Panc1 (cell line): ENCODE data around the gene EXOC6B. TPM values are rescaled to one million over a fixed set of nuclear protein-coding genes. Genes with fewer than 3 reads are reported as not detected.

ENCODE experiments used
- ATAC-seq: fragments of 200-7000 bp; cut with Tn5 transposase; 2 replicates; pipeline ENCODE4 v1.9.1; 2020; ENCODE audit warnings: mild to moderate bottlenecking, moderate library complexity
- BruUV-seq: library from RNA; stranded (reverse); fragments of 400-500 nt; replicated peaks from 2 replicates; lab custom pipeline; 2021; lab: Mats Ljungman, UMichigan
- CTCF ChIA-PET: fragments of 300-600 bp; sonication (Branson Sonifier 250); formaldehyde crosslinking; loops from one replicate; lab custom pipeline; 2022; ENCODE audit warnings: antibody characterized with exemption; lab: Charles Lee
- POLR2A ChIA-PET: fragments of 300-600 bp; sonication (Branson Sonifier 250); formaldehyde crosslinking; loops from one replicate; lab custom pipeline; 2022; ENCODE audit warnings: antibody characterized with exemption; lab: Charles Lee
- DNase-seq: peaks from one replicate; pipeline ENCODE4 v3.0.0-alpha.2; 2010; ENCODE audit warnings: low read depth, low spot score
- H3K27ac ChIP-seq: 2 replicates; pipeline ENCODE4 v1.5.1; 2011; ENCODE audit warnings: mild to moderate bottlenecking, low read length, inconsistent platforms
- H3K27me3 ChIP-seq: fragments of 200-500 bp; sonication (Bioruptor generic); 2 replicates; pipeline ENCODE4 v1.6.0; 2014; ENCODE audit warnings: low read length, inconsistent platforms; ENCODE audit not compliant: control insufficient read depth, insufficient read depth
- H3K36me3 ChIP-seq: fragments of 200-500 bp; sonication (Bioruptor generic); 2 replicates; pipeline ENCODE4 v1.5.1; 2014; ENCODE audit warnings: inconsistent platforms, mild to moderate bottlenecking, low read length, moderate library complexity; ENCODE audit not compliant: control insufficient read depth, insufficient read depth
- H3K4me1 ChIP-seq: 2 replicates; pipeline ENCODE4 v1.5.1; 2011; ENCODE audit warnings: inconsistent platforms, mild to moderate bottlenecking, low read length, moderate library complexity; ENCODE audit not compliant: control insufficient read depth, insufficient read depth
- H3K4me3 ChIP-seq, 2 experiments: 2 replicates each; pipeline ENCODE4 v1.5.1; 2011 to 2012; ENCODE audit warnings: low read depth in 2 of 2, low read length in 2 of 2, mild to moderate bottlenecking in 2 of 2, inconsistent platforms in 1 of 2, moderate library complexity in 1 of 2
- H3K9me3 ChIP-seq: fragments of 200-500 bp; sonication (Bioruptor generic); 2 replicates; pipeline ENCODE4 v1.5.1; 2014; ENCODE audit warnings: low read depth, mild to moderate bottlenecking, inconsistent platforms, low read length, moderate library complexity; ENCODE audit not compliant: control insufficient read depth, insufficient read depth
- POLR2AphosphoS5 ChIP-seq: IDR thresholded peaks from 2 replicates; pipeline ENCODE4 v1.6.1; 2012; ENCODE audit warnings: mild to moderate bottlenecking, low read depth, low read length, moderate library complexity
- SIN3A ChIP-seq: IDR thresholded peaks from 2 replicates; pipeline ENCODE4 v1.6.1; 2012; ENCODE audit warnings: low read depth, mild to moderate bottlenecking, low read length, moderate library complexity, borderline replicate concordance; ENCODE audit not compliant: insufficient read depth
- TCF7L2 ChIP-seq: IDR thresholded peaks from 2 replicates; pipeline ENCODE4 v1.6.1; 2011; ENCODE audit warnings: mild to moderate bottlenecking, low read depth, low read length, inconsistent platforms
- in situ Hi-C: cut with HindIII; loops from 2 replicates; pipeline ENCODE4 v1.10.0; 2016; ENCODE audit warnings: low sequenced_read_pairs, low pct_unique_long_range_greater_than_20kb
- intact Hi-C: fragments of 100-400 bp; cut with micrococcal nuclease; formaldehyde crosslinking; loops from one replicate; pipeline ENCODE4 v1.10.0; 2022; ENCODE audit not compliant: unreplicated experiment
- total RNA-seq: library from RNA; stranded (reverse); gene quantifications from one replicate; pipeline ENCODE4 v1.2.1, GENCODE V29; 2021; ENCODE audit not compliant: unreplicated experiment
- TF ChIP-seq, protein P1 (sequence below), 2 experiments: IDR thresholded peaks; 2 replicates each; pipeline ENCODE4 v1.6.1; 2011 to 2012; ENCODE audit warnings: low read depth in 2 of 2, control low read depth in 1 of 2, low read length in 1 of 2, mild to moderate bottlenecking in 1 of 2, moderate library complexity in 1 of 2; ENCODE audit not compliant: insufficient read depth in 1 of 2
- TF ChIP-seq, protein P2 (sequence below): fragments of 450-650 bp; IDR thresholded peaks from 2 replicates; pipeline ENCODE4 v1.5.1; 2017; ENCODE audit warnings: mild to moderate bottlenecking

Gene EXOC6B
- total RNA-seq, 1 experiment from 2014 or later: 23.2 TPM

DNA sequence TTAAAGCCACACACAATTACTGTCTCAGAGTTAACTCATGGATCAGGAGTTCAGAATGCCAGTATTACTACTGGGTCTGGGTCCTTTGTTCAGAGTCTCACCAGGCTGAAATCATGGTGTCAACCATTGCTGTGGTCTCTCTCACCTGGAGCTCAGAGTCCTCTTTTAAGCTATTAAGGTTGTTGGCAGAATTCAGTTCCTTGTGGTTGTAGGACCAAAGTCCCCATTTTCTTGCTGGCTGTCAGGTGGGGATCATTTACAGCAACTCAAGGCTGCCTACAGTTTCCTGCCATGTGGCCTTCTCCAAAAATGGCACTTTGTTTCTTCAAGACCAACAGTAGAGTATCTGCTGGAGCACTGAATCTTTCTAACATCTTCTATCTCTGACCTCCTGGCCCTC lies 113.5 kb downstream of the EXOC6B start:
- intact Hi-C loops: no loop called here
- Histone ChIP-seq H3K36me3 (no peaks in the 10 kb centered on the region), H3K4me3 (no peak overlapping the region), H3K27me3 (no peaks in the 10 kb centered on the region), H3K9me3 (no peaks in the 10 kb centered on the region), H3K4me1 (no peaks in the 10 kb centered on the region), H3K27ac (no peak overlapping the region)
- TF ChIP-seq POLR2AphosphoS5: no peak
- no peak for TF ChIP-seq SIN3A
- TF ChIP-seq TCF7L2: no peak
- TF ChIP-seq, protein P1, sequence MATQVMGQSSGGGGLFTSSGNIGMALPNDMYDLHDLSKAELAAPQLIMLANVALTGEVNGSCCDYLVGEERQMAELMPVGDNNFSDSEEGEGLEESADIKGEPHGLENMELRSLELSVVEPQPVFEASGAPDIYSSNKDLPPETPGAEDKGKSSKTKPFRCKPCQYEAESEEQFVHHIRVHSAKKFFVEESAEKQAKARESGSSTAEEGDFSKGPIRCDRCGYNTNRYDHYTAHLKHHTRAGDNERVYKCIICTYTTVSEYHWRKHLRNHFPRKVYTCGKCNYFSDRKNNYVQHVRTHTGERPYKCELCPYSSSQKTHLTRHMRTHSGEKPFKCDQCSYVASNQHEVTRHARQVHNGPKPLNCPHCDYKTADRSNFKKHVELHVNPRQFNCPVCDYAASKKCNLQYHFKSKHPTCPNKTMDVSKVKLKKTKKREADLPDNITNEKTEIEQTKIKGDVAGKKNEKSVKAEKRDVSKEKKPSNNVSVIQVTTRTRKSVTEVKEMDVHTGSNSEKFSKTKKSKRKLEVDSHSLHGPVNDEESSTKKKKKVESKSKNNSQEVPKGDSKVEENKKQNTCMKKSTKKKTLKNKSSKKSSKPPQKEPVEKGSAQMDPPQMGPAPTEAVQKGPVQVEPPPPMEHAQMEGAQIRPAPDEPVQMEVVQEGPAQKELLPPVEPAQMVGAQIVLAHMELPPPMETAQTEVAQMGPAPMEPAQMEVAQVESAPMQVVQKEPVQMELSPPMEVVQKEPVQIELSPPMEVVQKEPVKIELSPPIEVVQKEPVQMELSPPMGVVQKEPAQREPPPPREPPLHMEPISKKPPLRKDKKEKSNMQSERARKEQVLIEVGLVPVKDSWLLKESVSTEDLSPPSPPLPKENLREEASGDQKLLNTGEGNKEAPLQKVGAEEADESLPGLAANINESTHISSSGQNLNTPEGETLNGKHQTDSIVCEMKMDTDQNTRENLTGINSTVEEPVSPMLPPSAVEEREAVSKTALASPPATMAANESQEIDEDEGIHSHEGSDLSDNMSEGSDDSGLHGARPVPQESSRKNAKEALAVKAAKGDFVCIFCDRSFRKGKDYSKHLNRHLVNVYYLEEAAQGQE (IDR thresholded peaks at IDR 0.05; ENCODE audit: insufficient read depth in 1 of 2, low read depth in 2 of 2, low read length in 1 of 2): no peak
- TF ChIP-seq, protein P2, sequence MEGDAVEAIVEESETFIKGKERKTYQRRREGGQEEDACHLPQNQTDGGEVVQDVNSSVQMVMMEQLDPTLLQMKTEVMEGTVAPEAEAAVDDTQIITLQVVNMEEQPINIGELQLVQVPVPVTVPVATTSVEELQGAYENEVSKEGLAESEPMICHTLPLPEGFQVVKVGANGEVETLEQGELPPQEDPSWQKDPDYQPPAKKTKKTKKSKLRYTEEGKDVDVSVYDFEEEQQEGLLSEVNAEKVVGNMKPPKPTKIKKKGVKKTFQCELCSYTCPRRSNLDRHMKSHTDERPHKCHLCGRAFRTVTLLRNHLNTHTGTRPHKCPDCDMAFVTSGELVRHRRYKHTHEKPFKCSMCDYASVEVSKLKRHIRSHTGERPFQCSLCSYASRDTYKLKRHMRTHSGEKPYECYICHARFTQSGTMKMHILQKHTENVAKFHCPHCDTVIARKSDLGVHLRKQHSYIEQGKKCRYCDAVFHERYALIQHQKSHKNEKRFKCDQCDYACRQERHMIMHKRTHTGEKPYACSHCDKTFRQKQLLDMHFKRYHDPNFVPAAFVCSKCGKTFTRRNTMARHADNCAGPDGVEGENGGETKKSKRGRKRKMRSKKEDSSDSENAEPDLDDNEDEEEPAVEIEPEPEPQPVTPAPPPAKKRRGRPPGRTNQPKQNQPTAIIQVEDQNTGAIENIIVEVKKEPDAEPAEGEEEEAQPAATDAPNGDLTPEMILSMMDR: no peak
- ChIA-PET CTCF (no interaction called here), POLR2A (no interaction called here)
- ATAC-seq (no peak), DNase-seq (no peak)
- no TSS peak for BruUV-seq
- in situ Hi-C loops: no loop called here

DNA sequence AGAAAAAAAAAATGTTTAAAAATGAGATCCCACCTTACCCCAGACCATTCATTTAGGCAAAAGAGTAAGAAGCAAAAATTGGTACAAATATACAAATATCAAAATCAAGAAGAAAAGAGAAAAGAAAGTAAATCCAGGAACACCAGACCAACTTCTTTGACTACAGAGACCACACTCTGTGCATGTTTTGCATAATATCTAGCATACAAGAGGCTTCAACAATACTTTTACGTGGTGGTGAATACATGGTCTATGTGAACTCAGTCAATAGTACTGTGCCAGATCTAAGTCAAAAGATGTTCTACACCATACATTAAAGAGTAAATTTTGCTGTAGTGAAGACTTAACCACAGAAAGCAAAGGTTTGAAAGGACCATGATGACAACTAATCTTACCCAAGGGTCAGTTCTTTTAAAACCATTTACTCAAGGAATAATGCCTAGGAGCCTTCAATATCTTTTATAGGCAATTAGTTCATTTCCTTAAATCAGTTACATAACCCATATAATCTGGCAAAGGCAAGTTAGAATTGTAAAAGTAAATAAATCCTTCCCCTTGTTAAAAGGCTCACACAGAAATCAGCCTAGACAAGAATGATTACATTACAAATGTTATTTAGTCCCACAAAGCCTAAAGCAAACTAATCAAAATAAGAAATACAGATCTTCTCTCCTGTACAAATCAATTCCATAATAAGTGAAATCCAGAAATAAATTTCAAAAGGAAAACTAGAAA lies 115.2 kb downstream of the EXOC6B start:
- no TSS peak for BruUV-seq

More for the DNA sequence above, 115.2 kb downstream of the EXOC6B start:
- Histone ChIP-seq H3K4me1 (no peaks in the 10 kb centered on the region), H3K4me3 (no peak overlapping the region), H3K9me3 (no peaks in the 10 kb centered on the region), H3K27ac (no peak overlapping the region), H3K36me3 (no peaks in the 10 kb centered on the region), H3K27me3 (no peaks in the 10 kb centered on the region)
- TF ChIP-seq SIN3A: no peak
- TF ChIP-seq POLR2AphosphoS5: no peak
- no peak for TF ChIP-seq TCF7L2
- TF ChIP-seq, protein P1 (IDR thresholded peaks at IDR 0.05; ENCODE audit: insufficient read depth in 1 of 2, low read depth in 2 of 2, low read length in 1 of 2): no peak
- TF ChIP-seq, protein P2: no peak
- ChIA-PET POLR2A (no interaction called here), CTCF (no interaction called here)
- in situ Hi-C loops: no loop called here
- ATAC-seq (no peak), DNase-seq (no peak)
- intact Hi-C loops: no loop called here
